ENCODE data around the gene PDE4A. TPM values are rescaled to one million over a fixed set of nuclear protein-coding genes. Genes with fewer than 3 reads are reported as not detected.
"Not testable (repeated sequence)": the region's sequence is repeated elsewhere in the genome, so short reads cannot be mapped to it uniquely, and the experiment has no call there.

The PDE4A gene
- total RNA-seq (2014; rRNA removed), result 1.9 and 2.0 TPM in 2 replicates
- 5.8 TPM for polyA plus RNA-seq (2012)

- no peak for DNase-seq (ENCODE audit: low read depth)
These were observed at the start of gene PDE4A for GRCh38 chr19:10420444-10421239. PDE4A (plus strand) TSS chr19:10420538; CDS start chr19:10420765, 227 bp downstream.

- no peak for DNase-seq (ENCODE audit: low read depth)
These were observed 47.6 kb upstream of the PDE4A start for GRCh38 chr19:10372690-10373089.

GRCh38 chr19:10374931-10375330 is 45.4 kb upstream of the PDE4A start:
- no peak for DNase-seq (ENCODE audit: low read depth)

DNA sequence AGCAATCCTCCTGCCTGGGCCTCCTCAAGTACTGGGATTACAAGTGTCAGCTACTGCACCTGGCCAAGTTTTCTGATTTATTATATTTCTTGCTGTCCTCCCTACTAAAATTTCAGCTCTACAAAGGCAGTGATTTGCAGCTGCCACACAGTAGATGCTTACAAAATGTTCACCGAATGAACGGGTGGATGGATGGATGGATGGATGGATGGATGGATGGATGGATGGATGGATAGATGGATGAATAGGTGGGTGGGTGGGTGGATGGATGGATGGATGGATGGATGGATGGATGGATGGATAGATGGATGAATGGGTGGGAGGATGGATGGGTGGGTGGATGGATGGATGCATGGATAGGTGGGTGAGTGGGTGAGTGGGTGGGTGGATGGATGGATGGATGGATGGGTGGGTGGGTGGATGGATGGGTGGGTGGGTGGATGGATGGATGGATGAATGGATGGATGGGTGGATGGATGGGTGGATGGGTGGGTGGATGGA is 43.1 kb upstream of the PDE4A start:
- not testable (repeated sequence) for DNase-seq (ENCODE audit: low read depth)

GRCh38 chr19:10378124-10378523 is 42.2 kb upstream of the PDE4A start:
- peak; percentile 18 for DNase-seq (ENCODE audit: low read depth)

- peak; percentile 7 for DNase-seq (ENCODE audit: low read depth)
These were observed 40.4 kb upstream of the PDE4A start for GRCh38 chr19:10379880-10380312.

- peak; percentile 98 for DNase-seq (ENCODE audit: low read depth)
These were observed 39.8 kb upstream of the PDE4A start, which contains the start of gene TYK2 for GRCh38 chr19:10380313-10381102. TYK2 (minus strand) TSS chr19:10380572; CDS start chr19:10378406, 2,166 bp downstream.

- not testable (repeated sequence) for DNase-seq (ENCODE audit: low read depth)
These were observed 37.2 kb upstream of the PDE4A start for GRCh38 chr19:10383223-10383499.

GRCh38 chr19:10384580-10384979 is 35.8 kb upstream of the PDE4A start:
- no peak for DNase-seq (ENCODE audit: low read depth)

DNA sequence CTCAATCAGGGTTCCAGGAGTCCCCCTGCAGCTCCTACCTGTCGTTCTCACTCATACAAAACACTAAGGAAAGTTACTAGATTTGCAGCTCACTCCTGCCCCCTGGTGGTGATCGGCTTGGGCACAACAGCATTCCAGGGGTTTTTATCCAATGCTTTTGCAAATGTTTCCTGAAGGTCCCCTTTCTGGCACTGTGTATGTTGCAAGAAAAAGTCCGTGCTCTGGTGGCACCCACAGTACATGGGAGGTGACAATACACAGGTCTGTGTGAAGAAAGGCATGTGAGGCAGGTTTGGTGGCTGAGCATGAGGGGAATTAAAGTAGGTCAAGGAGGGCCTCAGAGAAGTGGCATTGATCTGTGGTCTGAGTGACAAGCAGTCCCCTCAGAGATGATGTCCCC is 31.4 kb upstream of the PDE4A start:
- peak; percentile 70 for DNase-seq (ENCODE audit: low read depth)

GRCh38 chr19:10389863-10390262 is 30.5 kb upstream of the PDE4A start:
- DNase-seq (ENCODE audit: low read depth), result no peak

DNA sequence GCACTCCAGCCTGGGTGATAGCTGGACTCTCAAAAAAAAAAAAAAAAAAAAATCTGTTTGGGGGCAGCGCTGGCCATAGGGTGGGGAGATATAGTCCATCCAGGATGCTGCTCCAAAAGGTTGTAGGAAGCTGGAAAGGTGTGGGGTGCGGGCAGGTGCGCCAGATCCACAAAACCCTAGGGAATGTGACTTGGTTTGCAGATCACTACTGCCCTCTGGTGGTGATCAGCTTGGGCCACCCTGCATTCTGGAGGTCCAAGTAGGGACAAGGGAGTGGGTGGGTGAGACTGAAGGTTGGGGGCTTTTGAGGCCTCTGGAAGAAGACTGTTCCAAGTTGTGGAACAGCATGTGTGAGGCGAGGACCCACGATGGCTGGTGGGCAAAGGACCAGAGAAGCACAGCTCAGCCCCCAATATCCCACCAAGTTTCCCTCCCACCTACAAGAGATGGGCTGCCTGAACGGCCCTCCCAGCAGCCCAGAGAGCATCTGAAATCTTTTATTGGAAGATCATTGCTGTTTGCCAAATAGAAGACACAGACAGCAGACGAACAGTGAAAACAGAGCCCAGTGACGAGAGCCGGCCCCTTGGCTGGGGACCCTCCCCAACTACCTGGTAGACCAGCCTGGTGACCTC is 29.6 kb upstream of the PDE4A start:
- DNase-seq (ENCODE audit: low read depth), result peak; percentile 48

GRCh38 chr19:10392120-10392519 is 28.2 kb upstream of the PDE4A start:
- DNase-seq (ENCODE audit: low read depth), result no peak

DNA sequence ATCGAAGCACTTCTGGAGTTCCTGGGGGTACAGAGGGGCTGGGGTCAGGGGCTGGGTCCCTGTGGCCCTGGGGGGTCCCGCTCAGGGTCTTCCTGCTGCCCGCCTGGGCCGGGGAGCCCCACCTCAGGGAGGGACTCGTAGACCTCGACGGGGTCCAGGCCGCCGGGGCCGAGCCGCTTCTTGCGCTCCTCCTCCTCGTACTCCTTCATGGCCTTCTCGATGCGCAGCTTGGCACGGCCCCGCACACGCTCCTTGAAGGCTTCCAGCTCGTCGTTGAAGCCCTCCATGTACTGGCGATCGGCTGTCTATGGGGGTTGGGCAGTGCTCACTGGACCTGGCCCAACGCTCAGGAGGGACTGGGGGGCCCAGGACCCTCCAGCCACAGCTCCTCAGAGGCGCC is 27.2 kb upstream of the PDE4A start:
- no peak for DNase-seq (ENCODE audit: low read depth)

DNA sequence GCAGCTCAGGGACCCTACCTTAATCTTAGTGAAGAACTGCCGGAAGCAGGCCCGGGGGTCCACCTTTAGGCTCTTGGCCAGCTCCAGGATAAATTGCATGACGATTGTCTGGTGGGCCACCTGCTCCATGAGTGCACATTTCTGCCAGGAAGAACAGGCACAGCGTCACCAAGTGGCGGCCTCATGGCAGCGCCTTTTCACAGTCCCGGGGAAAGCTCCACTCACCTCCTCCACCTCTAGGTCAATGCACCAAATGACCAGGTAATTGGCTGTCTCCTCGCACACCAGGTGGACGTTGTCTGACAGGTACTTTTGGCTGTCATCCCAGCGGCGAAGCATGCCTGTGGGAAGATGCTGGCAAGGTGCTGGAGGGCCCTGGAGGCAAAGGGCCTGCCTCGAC is 25.3 kb upstream of the PDE4A start:
- no peak for DNase-seq (ENCODE audit: low read depth)

- DNase-seq (ENCODE audit: low read depth), result no peak
These were observed 24.9 kb upstream of the PDE4A start for GRCh38 chr19:10395436-10395835.

DNA sequence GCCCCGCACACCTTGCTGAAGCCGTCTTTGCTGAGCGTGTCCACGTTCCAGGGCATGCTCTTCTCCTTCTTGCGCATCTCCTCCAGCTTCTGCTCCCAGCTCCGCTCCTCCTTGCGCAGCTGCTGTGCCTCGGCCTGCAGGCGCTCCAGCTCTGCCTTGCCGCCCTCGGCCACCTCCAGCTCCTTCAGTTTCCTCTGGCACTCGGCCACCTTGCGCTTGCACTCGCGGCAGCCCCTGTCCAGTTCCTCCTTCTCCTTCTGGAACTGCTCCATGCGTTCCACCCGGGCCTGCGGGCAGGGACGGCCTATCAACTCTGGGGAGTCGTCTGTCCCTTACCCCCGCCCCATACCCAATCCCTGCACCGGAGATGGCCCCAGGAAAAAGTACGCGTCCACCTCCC is 24.4 kb upstream of the PDE4A start:
- DNase-seq (ENCODE audit: low read depth), result no peak

- DNase-seq (ENCODE audit: low read depth), result no peak
These were observed 21.5 kb upstream of the PDE4A start for GRCh38 chr19:10398819-10399218.

GRCh38 chr19:10399340-10399739 is 21.0 kb upstream of the PDE4A start:
- DNase-seq (ENCODE audit: low read depth), result not testable (repeated sequence)

- DNase-seq (ENCODE audit: low read depth), result no peak
These were observed 20.5 kb upstream of the PDE4A start for GRCh38 chr19:10399878-10400277.

- no peak for DNase-seq (ENCODE audit: low read depth)
These were observed 17.8 kb upstream of the PDE4A start for GRCh38 chr19:10402441-10403038.

Data from LHCN-M2 (cell line).